ENCODE measurements around the gene NDE1. TPM values are rescaled to one million over a fixed set of nuclear protein-coding genes. Genes with fewer than 3 reads are reported as not detected.

Gene NDE1
- total and polyA plus RNA-seq, 9 of the 15 experiments (the other 6 are each of a cell fraction or from before 2014, with no cell fraction given) = 3.1 to 59.9 (median 30.0) TPM

DNA sequence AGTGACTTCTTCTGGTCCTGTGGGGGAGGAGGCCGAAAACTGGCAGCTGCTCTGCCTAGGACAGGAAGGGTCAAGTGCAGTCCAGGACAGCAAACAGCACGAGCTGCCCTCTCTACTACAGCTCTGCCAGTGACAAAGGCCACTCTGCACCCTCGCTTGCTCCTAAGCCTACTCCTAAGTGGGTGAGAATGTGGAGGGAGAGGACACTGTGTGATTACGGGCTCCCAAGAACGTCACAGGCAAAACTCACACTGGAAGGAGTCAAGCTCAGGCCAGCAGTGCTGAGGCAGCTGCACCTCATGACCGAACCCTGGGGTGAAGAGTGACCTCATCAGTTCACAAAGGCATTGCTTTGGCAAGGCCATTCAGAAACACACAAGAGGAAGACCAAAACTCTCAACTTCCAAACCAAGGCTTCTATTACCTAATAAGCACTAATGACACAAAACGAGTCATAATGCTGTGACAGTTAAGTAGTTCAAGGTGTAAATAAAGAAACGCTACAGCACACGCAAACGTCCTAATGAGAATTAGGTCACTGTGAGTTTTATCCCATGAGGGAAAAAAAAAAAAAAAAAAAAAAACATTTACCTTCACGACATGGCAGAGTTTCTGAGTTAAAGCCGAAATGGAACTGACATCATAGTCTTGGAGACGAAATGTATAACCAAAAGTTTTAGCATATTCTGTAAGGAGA, 42.2 kb upstream of the NDE1 start:
- H3K9ac ChIP-seq (ENCODE audit: insufficient read depth in 1 of 2, low read depth in 2 of 2, low read length in 2 of 2) = peak overlapping the region in 1 of 2 experiments; percentile 38; a peak in 1 of 4 replicates
- no peaks in the 10 kb centered on the region for H4K20me1 ChIP-seq (replicated peaks; ENCODE audit: control insufficient read depth, insufficient read depth, low read length)
- H3K36me3 ChIP-seq (ENCODE audit: control insufficient read depth, insufficient read depth, low read length) = peaks cover 65% of the 10 kb centered on the region
- H3K9me1 ChIP-seq (ENCODE audit: control insufficient read depth, insufficient read depth, low read length) = peaks cover 7% of the 10 kb centered on the region
- H3K4me2 ChIP-seq (ENCODE audit: insufficient read depth, low read length) = no peak overlapping the region
- FAIRE-seq (peak; percentile 29), DNase-seq (ENCODE audit: extremely low read depth in 1 of 4, low spot score in 3 of 4) (no peak), ATAC-seq (no peak)
- no peak overlapping the region for H3K4me3 ChIP-seq
- ChIA-PET POLR2A (interaction anchor here (0.5 to 1.1 kb wide), 2 partner anchors 17 to 42 kb away, joined by 3 read pairs; no protein-coding TSS in a partner anchor), CTCF (ENCODE audit: low intra/inter-chr PET ratio) (no interaction called here)
- H3K27me3 ChIP-seq (ENCODE audit: control insufficient read depth in 2 of 2, insufficient read depth in 2 of 2, low read length in 2 of 2) = no peaks in the 10 kb centered on the region
- no peak overlapping the region for H2AFZ ChIP-seq (ENCODE audit: low read depth, low read length)
- in situ Hi-C loops (cut with MboI) = no loop called here
- no peaks in the 10 kb centered on the region for H3K9me3 ChIP-seq (replicated peaks; ENCODE audit: control insufficient read depth, insufficient read depth, low read depth, low read length)
- H3K79me2 ChIP-seq (ENCODE audit: control insufficient read depth, insufficient read depth, low read length) = no peaks in the 10 kb centered on the region
- no peaks in the 10 kb centered on the region; a peak in 3 of 5 replicates for H3K4me1 ChIP-seq (replicated peaks in 1 of 2; ENCODE audit: control insufficient read depth in 2 of 2, insufficient read depth in 2 of 2, low read length in 2 of 2)
- BruUV-seq (replicated peaks) = no TSS peak
- H3K27ac ChIP-seq (ENCODE audit: extremely low read depth, low read depth, low read length) = no peak overlapping the region
- intact Hi-C loops (cut with micrococcal nuclease) = no loop called here
- TF ChIP-seq NR2C2 (CRISPR knock-in tag; IDR thresholded peaks at IDR 0.05) (no peak), NR2C2 (tag; IDR thresholded peaks at IDR 0.05) (0 out of 2 replicates have a peak, but pooled peaks have one; percentile 14), MCM5 (IDR thresholded peaks at IDR 0.05; ENCODE audit: low read depth) (no peak), BRF1 (IDR thresholded peaks at IDR 0.05; ENCODE audit: borderline replicate concordance, extremely low read depth, insufficient read length) (no peak), HNRNPUL1 (IDR thresholded peaks at IDR 0.05; ENCODE audit: low read length) (no peak), NFRKB (IDR thresholded peaks at IDR 0.05; ENCODE audit: low read depth) (no peak), HNRNPLL (IDR thresholded peaks at IDR 0.05; ENCODE audit: low read depth, low read length, poor library complexity, severe bottlenecking) (no peak), CEBPG (CRISPR knock-in tag; IDR thresholded peaks at IDR 0.05) (no peak), CEBPG (tag; conservative IDR thresholded peaks at IDR 0.05 in 1 of 2, IDR thresholded peaks at IDR 0.05 in 1 of 2) (0 out of 4 replicates have a peak, but pooled peaks of 1 of the 2 experiments have one; percentile 2), NCOA2 (IDR thresholded peaks at IDR 0.05; ENCODE audit: partially characterized antibody in 2 of 2) (peak in 1 of 2 experiments; percentile 18), ZFP36 (IDR thresholded peaks at IDR 0.05; ENCODE audit: low read depth, low read length, partially characterized antibody) (no peak), PHTF2 (CRISPR knock-in tag; IDR thresholded peaks at IDR 0.05) (no peak)
- TF ChIP-seq, protein P1, sequence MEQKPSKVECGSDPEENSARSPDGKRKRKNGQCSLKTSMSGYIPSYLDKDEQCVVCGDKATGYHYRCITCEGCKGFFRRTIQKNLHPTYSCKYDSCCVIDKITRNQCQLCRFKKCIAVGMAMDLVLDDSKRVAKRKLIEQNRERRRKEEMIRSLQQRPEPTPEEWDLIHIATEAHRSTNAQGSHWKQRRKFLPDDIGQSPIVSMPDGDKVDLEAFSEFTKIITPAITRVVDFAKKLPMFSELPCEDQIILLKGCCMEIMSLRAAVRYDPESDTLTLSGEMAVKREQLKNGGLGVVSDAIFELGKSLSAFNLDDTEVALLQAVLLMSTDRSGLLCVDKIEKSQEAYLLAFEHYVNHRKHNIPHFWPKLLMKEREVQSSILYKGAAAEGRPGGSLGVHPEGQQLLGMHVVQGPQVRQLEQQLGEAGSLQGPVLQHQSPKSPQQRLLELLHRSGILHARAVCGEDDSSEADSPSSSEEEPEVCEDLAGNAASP (IDR thresholded peaks at IDR 0.05) = no peak
- 84% methylated on average over 13 of the region's 13 CpGs for WGBS (ENCODE audit: insufficient coverage, low coverage, missing lambda C conversion rate)
